Omental fat pad (tissue), 4 donors: Measurements from ENCODE around the gene IL26. TPM values are rescaled to one million over a fixed set of nuclear protein-coding genes. Genes with fewer than 3 reads are reported as not detected.

Experiments used
- ATAC-seq: fragments of 150-250 bp; one replicate; pipeline ENCODE4 v1.9.1; 2016; ENCODE audit warnings: mild to moderate bottlenecking, moderate library complexity; ENCODE audit not compliant: low FRiP score
- DNase-seq: peaks from one replicate; pipeline ENCODE4 v3.0.0-alpha.2; 2019; ENCODE audit warnings: low spot score
- CTCF ChIP-seq, 3 donors: fragments of 450-650 bp; IDR thresholded peaks; one replicate each; pipeline ENCODE4 v1.5.1; 2016 to 2017; ENCODE audit warnings: antibody characterized with exemption in 3 of 3, mild to moderate bottlenecking in 3 of 3, moderate library complexity in 2 of 3
- total RNA-seq, 4 donors: library from RNA; depleted of rRNA; stranded (reverse); fragments of >200 nt; gene quantifications; one replicate each; pipeline ENCODE4 v1.1.0, GENCODE V29; 2016

Gene IL26
- total RNA-seq, 4 donors from 2014 or later, result not detected

- no peak for TF ChIP-seq CTCF (IDR thresholded peaks at IDR 0.05)
- DNase-seq (no peak), ATAC-seq (no peak)
Measured at GRCh38 chr12:68159681-68160304, 65.8 kb downstream of the IL26 start, which contains the start of gene IFNG. IFNG (minus strand) TSS chr12:68159740; CDS start chr12:68159615, 125 bp downstream.

- no peak for TF ChIP-seq CTCF (IDR thresholded peaks at IDR 0.05)
Measured at GRCh38 chr12:68158432-68158831, 67.2 kb downstream of the IL26 start.

GRCh38 chr12:68157380-68157779 lies 68.2 kb downstream of the IL26 start:
- ATAC-seq, result no peak
- no peak for TF ChIP-seq CTCF (IDR thresholded peaks at IDR 0.05)
- no peak for DNase-seq

More at GRCh38 chr12:68158432-68158831, 67.2 kb downstream of the IL26 start:
- ATAC-seq (no peak), DNase-seq (no peak)

GRCh38 chr12:68156636-68157035 lies 69.0 kb downstream of the IL26 start:
- no peak for ATAC-seq

GRCh38 chr12:68154779-68155178 lies 70.8 kb downstream of the IL26 start:
- DNase-seq (no peak), ATAC-seq (no peak)
- TF ChIP-seq CTCF (IDR thresholded peaks at IDR 0.05), result no peak

More at GRCh38 chr12:68156636-68157035, 69.0 kb downstream of the IL26 start:
- no peak for DNase-seq
- TF ChIP-seq CTCF (IDR thresholded peaks at IDR 0.05), result no peak

Other genes starting within 250 kb of the IL26 start
- under 1 TPM in 2 of 4 donors, not detected in 2; 0.28 to 0.94 TPM for gene IFNG-AS1, start 236.4 kb downstream of the IL26 start, total RNA-seq
- not detected for gene IFNG, start 66.1 kb downstream of the IL26 start, total RNA-seq
- not detected for gene IL22, start 27.8 kb upstream of the IL26 start, total RNA-seq
- gene MDM1, start 106.6 kb upstream of the IL26 start, total RNA-seq, result 10 to 100 TPM in 2 of 4 donors, 1 to 10 TPM in 2; 9.0 to 21.8 (median 10.0) TPM